ENCODE data around the gene SLC6A4. TPM values are rescaled to one million over a fixed set of nuclear protein-coding genes. Genes with fewer than 3 reads are reported as not detected.

Gene SLC6A4
- total and polyA plus RNA-seq, 2 of the 8 experiments (the other 6 are each of a cell fraction or from before 2014, with no cell fraction given): 0.09 to 0.33 TPM

DNA sequence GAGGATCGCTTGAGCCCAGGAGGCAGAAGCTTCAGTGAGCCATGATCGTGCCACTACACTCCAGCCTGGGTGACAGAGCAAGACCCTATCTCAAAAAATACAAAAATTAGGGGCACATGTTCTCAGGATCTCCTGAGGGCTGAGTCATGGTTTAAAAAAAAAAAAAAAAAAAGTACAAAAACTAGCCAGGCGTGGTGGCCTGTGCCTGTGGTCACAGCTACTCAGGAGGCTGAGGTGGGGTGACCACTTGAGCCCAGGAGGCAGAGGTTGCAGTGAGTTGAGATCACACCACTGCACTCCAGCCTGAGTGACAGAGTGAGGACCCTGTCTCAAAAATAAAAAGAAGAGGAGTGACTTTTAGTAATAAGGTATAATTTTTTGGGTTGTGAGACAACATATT is 39.4 kb upstream of the SLC6A4 start:
- no peaks in the 10 kb centered on the region for H3K79me2 ChIP-seq (ENCODE audit: control insufficient read depth in 1 of 2, insufficient read depth in 2 of 2, low read length in 2 of 2)
- H3K23me2 ChIP-seq (ENCODE audit: low read depth, low read length): no peaks in the 10 kb centered on the region
- CTCF ChIA-PET (ENCODE audit: partially characterized antibody): interaction anchor here (1.0 to 1.6 kb wide), 3 partner anchors 8 to 171 kb away, joined by 4 to 6 read pairs (median 5); no protein-coding TSS in a partner anchor
- no peak overlapping the region for H3K4me3 ChIP-seq (ENCODE audit: extremely low read depth in 1 of 4, insufficient read depth in 2 of 4, low read depth in 3 of 4, low read length in 4 of 4)
- no peaks in the 10 kb centered on the region for H3K4me1 ChIP-seq (replicated peaks in 1 of 4; ENCODE audit: control insufficient read depth in 3 of 4, insufficient read depth in 4 of 4, low read length in 3 of 4)
- no peak overlapping the region for H2AK5ac ChIP-seq (ENCODE audit: low read depth, low read length)
- H3K4me2 ChIP-seq (ENCODE audit: insufficient read depth in 1 of 2, low read depth in 2 of 2, low read length in 2 of 2): no peak overlapping the region
- 86% methylated on average over 2 of the region's 3 CpGs; no CpG with 5 or more reads in 1 of the 2 experiments for WGBS, 2 experiments (ENCODE audit: extremely low coverage in 1 of 2, insufficient coverage in 1 of 2, insufficient read length in 1 of 2, insufficient replicate concordance in 2 of 2, low coverage in 1 of 2, low lambda C conversion rate in 2 of 2, missing lambda C conversion rate in 1 of 2)
- TF ChIP-seq, protein P1, sequence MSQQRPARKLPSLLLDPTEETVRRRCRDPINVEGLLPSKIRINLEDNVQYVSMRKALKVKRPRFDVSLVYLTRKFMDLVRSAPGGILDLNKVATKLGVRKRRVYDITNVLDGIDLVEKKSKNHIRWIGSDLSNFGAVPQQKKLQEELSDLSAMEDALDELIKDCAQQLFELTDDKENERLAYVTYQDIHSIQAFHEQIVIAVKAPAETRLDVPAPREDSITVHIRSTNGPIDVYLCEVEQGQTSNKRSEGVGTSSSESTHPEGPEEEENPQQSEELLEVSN (IDR thresholded peaks at IDR 0.05): no peak
- TF ChIP-seq HDAC6 (IDR thresholded peaks at IDR 0.05; ENCODE audit: low read depth, low read length) (no peak), SIN3A (conservative IDR thresholded peaks at IDR 0.05 in 1 of 2, IDR thresholded peaks at IDR 0.05 in 1 of 2; ENCODE audit: low read depth in 1 of 2, low read length in 2 of 2) (no peak), SUZ12 (IDR thresholded peaks at IDR 0.05; ENCODE audit: low read length) (no peak), PHF8 (conservative IDR thresholded peaks at IDR 0.05; ENCODE audit: low read depth, low read length) (no peak), CTBP2 (IDR thresholded peaks at IDR 0.05; ENCODE audit: borderline replicate concordance, insufficient read depth, insufficient read length, low read length) (no peak)
- TF ChIP-seq, protein P2, sequence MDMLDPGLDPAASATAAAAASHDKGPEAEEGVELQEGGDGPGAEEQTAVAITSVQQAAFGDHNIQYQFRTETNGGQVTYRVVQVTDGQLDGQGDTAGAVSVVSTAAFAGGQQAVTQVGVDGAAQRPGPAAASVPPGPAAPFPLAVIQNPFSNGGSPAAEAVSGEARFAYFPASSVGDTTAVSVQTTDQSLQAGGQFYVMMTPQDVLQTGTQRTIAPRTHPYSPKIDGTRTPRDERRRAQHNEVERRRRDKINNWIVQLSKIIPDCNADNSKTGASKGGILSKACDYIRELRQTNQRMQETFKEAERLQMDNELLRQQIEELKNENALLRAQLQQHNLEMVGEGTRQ (IDR thresholded peaks at IDR 0.05; ENCODE audit: low read length): no peak
- DNase-seq (ENCODE audit: low read depth in 1 of 2, low spot score in 2 of 2) (no peak), FAIRE-seq (no peak)
- no peaks in the 10 kb centered on the region for H3K9me3 ChIP-seq (ENCODE audit: insufficient read depth in 2 of 2, low read depth in 1 of 2, low read length in 1 of 2)
- no peak overlapping the region for H4K8ac ChIP-seq (ENCODE audit: extremely low read depth, insufficient read depth, low read length)
- peaks cover 6 to 49% (median 21%) of the 10 kb centered on the region in 4 experiments; a peak in 5 of 8 replicates for H3K36me3 ChIP-seq (ENCODE audit: control insufficient read depth in 2 of 4, insufficient read depth in 4 of 4, low read length in 3 of 4)
- no peak overlapping the region for H3K18ac ChIP-seq (ENCODE audit: extremely low read depth, low read length)
- H3K4ac ChIP-seq (replicated peaks; ENCODE audit: insufficient read length, low read depth, low read length): no peak overlapping the region
- no peak overlapping the region for H2BK15ac ChIP-seq (ENCODE audit: low read length)
- H2BK12ac ChIP-seq (ENCODE audit: low read depth, low read length): no peak overlapping the region
- no peak overlapping the region for H2BK5ac ChIP-seq (ENCODE audit: low read depth, low read length)
- no peak overlapping the region for H4K5ac ChIP-seq (ENCODE audit: insufficient read length, low read depth, low read length)
- no peaks in the 10 kb centered on the region for H3K27me3 ChIP-seq (replicated peaks in 1 of 4; ENCODE audit: control insufficient read depth in 3 of 4, extremely low read depth in 1 of 4, insufficient read depth in 3 of 4, low read length in 3 of 4)
- H3K9ac ChIP-seq (replicated peaks in 1 of 4; ENCODE audit: extremely low read depth in 1 of 4, low read depth in 3 of 4, low read length in 3 of 4): no peak overlapping the region
- no peak overlapping the region for H2AFZ ChIP-seq (ENCODE audit: low read length)
- peaks cover 0 to 1% of the 10 kb centered on the region in 2 experiments for H4K20me1 ChIP-seq (replicated peaks in 1 of 2; ENCODE audit: control insufficient read depth in 1 of 2, insufficient read depth in 2 of 2, low read length in 2 of 2)
- H3K23ac ChIP-seq (ENCODE audit: insufficient read length): no peak overlapping the region
- H3K14ac ChIP-seq (ENCODE audit: insufficient read length): no peak overlapping the region
- H3K79me1 ChIP-seq (ENCODE audit: low read depth, low read length): no peaks in the 10 kb centered on the region
- no peak overlapping the region for H3K27ac ChIP-seq (ENCODE audit: low read depth, low read length)
- no peak overlapping the region for H2BK20ac ChIP-seq (ENCODE audit: low read length)
- no peak overlapping the region for H2BK120ac ChIP-seq (replicated peaks; ENCODE audit: low read depth, low read length)
- no peak overlapping the region for H3K56ac ChIP-seq (replicated peaks; ENCODE audit: insufficient read length, low read depth, low read length)
- no peak overlapping the region for H4K91ac ChIP-seq (replicated peaks; ENCODE audit: insufficient read length, low read length)
- POLR2A ChIA-PET (ENCODE audit: partially characterized antibody): no interaction called here

All from H1 (cell line).